Activated CD4-positive, alpha-beta T cell treated with anti-CD3 and anti-CD28 coated beads for 24 hours (primary cell): ENCODE measurements around the gene GSTT2B.
"Not testable (repeated sequence)": the region's sequence is repeated elsewhere in the genome, so short reads cannot be mapped to it uniquely, and the experiment has no call there.

ENCODE experiments used
- DNase-seq, 2 donors: peaks; one replicate each; pipeline ENCODE4 v3.0.0-alpha.2; 2020; ENCODE audit warnings: low read depth in 2 of 2

GSTT2B gene

DNA sequence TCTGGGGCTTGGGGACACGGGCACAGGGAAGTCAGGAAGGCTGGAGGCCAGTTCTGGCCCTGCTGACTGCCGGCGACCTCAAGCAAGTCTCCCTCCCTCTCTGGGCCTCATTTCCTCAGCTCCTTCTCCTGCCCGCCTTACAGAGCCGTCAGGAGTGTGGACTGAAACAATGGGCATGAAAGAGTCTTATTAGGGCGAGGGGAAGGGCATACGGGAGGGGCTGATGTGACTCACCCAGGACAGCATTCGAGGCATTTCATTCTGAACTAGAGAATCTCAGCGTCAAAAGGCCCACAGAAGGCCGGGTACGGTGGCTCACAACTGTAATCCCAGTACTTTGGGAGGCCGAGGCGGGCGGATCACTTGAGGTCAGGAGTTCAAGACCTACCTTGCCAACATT lies 20.8 kb downstream of the GSTT2B start:
- DNase-seq: not testable (repeated sequence)

DNA sequence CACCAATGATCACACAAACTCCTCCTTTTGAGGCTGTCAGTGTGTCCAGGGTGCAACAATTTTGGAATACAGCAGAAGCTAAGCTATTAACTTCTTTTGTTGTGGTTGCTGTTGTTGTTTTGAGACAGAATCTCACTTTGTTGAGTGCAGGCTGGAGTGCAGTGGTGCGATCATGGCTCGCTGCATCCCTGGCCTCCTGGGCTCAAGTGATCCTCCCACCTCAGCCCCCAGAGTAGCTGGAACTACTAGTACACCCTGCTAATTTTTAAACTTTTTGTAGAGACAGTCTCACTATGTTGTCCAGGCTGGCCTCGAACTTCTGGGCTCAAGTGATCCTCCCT lies 22.0 kb downstream of the GSTT2B start:
- no peak for DNase-seq

DNA sequence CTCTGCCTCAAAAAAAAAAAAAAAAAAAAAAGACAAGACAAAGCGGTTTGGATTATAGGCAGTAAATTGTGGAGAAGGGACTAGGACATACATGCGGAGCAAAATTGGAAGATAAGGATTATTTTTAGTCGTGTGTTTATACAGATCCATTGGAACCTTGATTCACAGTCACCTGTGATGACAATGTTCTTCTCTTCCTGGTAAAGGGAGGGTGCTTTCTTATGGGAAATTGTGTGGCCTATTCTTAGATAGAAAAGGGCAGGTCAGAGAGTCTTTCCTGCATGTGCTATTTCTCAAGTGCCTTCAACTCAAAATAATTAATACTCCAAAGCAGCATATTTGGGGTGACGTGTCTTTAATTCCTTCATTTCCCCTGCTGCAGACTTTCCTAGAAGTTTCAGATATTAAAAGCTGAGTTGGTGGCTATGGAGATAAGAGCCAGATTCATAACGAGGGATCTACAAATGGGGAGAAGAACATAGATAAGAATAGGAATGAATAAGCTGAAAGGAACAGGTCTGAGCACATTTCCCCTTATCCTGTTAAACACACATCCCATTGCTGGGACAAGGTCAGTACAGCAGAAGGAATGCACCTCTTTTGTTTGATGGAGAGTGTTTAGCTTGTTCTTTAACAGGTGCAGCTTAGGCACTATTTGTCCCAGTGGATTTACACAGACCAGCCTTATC lies 22.5 kb downstream of the GSTT2B start:
- DNase-seq: no peak

DNA sequence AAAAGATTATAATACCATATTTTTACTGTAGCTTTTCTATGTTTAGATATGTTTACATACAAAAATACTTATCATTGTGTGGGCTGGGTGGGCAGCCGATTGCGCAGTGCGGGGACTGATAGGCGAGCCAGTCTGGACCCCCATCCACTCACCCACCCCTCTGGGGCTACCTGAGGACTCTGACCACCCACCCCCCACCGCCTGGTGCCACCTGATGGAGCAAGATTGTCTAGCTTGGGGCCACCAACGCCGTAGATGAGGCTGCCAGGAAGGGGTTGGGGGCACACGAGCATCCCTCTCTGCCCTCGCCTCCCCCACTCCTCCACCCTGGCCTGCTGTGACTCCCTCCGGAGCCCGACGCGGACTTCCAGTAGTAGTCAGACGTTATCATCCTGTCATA lies 34.4 kb downstream of the GSTT2B start:
- no peak for DNase-seq

DNA sequence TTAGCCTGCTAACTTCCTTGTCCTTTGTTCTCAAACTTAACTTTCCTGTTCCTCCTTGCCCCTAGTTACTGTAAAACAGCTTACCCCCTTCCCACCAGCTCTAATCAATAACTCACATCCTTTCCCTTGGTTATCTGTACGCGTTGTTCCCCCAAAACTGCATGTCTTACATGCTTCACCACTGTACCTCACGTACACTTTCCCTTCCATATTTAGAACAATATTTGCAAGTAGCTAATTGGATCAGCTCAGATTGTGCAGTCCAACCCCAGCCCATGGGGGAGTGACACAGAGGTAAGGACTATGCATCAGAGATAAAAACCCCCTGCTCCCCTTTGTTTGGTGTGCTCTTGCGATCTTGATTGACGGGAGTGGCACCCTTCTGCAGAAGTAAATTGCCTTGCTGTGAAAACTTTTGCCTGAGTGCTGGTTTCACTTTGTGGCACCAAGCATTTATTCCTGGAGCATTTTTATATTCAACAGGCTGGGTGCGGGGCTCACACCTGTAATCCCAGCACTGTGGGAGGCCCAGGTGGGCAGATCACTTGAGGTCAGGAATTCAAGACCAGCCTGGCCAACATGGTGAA lies 35.9 kb downstream of the GSTT2B start:
- no peak for DNase-seq

DNA sequence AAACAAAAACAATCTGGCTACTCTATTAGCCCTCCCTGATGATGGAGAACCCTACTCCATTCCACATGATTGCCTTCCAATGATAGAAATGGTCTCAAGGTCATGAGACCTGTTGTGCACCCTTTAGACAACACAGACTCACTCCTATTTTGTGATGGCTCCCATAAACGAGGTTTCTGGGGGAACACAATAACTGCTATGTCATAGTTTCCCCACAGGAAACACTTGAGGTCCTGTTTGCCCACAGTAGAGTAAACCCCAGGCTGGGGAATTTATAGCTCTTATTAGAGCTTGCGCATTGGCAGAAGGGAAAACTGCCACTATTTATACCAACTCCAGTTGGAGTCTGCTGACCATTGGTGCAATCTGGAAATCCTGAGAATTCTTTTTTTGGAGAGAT lies 38.1 kb downstream of the GSTT2B start:
- DNase-seq: no peak

DNA sequence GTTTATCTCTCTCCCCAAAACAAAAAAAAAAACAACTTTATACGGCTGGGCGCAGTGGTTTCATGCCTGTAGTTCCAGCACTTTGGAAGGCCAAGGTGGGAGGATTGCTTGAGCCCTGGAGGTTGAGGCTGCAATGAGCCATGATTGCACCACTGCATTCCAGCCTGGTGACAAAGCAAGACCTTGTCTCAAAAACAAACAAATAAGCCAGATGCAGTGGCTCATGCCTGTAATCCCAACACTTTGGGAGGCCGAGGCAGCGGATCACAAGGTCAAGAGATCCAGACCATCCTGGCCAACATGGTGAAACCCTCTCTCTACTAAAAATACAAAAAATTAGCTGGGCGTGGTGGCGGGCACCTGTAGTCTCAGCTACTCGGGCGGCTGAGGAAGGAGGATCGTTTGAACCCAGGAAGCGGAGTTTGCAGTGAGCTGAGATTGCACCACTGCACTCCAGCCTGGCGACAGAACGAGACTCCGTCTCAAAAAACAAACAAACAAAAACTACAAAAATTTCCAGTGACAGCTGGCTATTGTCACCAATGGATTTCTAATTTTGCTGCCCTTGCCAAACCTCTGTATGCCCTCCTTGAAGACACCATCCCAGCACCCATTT lies 39.3 kb downstream of the GSTT2B start:
- DNase-seq: not testable (repeated sequence)

DNA sequence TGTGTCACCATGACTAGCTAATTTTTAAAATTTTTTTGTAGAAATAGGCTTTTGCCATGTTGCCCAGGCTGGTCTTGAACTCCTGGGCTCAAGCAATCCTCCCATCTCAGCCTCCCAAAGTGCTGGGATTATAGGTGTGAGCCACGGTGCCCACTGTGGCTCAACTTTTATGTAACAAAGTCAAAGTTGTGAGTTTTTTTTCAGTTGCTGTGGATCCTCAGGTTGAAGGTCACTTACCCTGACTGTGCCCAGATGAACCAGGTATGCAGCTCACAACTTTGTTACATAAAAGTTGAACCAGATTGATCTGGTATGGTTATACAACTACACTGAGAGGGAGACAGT lies 40.8 kb downstream of the GSTT2B start:
- not testable (repeated sequence) for DNase-seq

DNA sequence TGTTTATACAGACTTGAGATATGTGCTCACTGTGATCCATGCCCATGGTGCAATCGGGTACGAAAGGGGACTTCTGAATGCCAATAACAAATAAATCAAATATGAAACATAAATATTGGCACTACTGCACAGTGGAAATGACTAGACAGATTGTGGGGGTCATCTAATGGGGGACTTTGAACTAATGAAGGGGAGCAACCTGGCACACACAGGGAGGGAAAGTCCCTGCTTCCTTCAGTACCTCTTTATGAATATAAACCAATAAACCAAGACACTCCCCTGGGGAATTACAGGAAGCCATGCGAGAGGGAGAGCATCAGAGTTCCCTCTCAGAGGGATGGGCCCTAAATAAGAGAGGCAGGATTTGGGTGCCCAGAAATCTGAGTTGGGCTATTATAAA lies 45.7 kb downstream of the GSTT2B start:
- DNase-seq: no peak

DNA sequence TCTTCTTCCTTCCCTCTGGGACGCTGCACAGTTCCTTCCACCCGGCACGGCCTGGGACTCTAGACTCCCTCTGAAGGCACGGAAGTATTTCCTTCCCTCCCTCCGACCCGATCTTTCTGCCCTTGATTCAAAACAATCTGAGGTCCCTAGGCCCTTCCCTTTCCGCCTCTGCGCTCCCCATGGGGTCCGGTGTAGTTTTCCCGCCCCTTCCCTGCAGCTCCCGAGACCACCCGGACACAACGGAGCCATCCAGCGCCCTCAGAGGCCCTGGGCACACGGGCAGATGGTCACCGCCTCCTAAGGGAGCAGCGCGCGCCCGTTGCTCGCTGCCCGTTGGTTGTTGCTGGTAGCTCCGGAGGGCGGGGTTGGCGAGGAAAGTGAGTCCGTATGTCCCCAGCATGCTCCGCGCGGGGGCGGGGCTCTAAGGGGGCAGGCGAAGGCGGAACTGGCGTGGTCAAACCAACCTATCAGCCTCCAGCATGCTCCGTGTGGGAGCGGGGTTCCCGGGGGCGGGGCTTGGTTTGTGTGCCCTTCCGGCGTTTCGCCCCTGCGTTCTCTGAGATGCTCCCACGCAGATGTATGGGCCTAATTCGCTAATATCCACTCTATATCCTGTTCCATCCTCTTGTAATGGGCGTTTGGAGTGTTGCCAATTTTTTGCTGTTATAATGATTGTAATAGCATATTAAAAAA lies 47.2 kb downstream of the GSTT2B start:
- DNase-seq: peak; percentile 98 to 100

DNA sequence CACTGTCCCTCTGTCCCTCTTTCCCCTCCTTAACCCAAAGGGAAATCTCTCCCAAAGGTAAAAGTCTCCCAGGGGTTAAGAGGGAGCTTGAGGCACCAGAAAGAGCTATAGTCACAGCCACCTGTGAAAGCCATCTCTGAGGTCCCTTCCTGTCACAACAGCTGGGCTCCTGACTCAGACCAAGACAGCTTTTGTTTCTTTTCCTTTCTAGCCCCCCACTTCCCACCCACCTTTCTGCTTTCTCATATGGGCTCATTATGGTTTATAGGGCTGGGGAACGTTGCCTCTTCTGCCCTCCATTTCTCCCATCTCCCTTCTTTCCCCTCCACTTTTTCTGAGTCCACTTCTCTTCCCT lies 47.7 kb downstream of the GSTT2B start:
- DNase-seq: no peak

DNA sequence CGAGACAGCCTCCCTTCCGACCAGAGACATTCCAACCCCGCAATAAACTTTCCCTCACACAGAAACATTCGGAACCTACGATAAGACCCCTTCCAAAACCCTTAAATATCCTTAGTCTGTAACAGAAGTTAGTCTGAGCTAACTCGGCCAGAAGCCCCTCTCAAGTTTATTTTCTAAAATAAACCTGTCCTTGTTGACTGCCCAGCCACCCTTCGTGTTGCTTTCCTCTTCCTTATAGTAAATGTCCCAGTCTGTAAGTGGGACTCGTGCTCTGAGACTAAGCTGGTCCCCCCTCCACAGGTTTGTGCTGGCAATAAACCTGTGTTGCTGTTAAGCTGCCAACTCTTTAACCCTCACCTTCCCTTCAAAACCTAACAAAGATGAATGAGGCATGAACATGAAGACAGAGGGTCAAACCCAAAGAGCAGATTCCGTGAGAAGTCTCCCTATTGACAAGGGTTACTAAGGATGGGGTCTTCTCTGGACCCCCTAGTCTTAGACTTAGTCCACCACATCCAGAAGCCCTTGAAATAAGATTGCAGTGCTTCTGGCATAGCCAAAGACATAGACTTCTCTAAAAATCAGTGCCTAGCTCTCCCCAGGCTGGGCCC lies 48.6 kb downstream of the GSTT2B start:
- no peak for DNase-seq

DNA sequence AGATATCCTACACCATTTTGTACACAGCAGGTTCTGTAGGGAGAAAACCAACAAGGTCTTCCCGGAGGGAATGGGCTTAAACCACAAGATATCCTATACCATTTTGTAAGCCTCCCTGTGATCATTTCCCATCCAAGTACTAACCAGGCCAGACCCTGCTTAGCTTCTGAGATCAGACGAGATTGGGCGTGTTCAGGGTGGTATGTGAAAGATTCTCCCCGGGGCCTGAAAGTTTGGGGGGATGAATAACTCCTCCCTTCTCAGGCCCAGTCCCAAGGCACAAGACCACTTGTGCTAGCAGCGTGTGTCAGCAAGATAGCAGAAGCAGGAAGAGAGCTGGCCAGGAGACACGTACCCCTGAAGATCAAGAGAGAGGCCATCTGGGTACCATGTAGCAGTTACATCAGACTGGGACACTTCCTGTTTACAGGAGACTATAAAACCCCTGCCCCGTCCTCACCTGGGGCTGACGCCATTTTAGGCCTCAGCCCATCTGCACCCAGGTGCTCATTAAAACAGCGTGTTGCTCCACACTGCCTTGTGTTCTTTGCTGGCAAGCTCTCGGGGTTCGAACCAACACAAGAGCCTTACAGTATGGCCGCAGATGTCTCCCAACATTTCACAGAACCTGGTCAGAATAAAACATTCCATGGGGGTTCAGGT lies 49.5 kb downstream of the GSTT2B start:
- no peak for DNase-seq

DNA sequence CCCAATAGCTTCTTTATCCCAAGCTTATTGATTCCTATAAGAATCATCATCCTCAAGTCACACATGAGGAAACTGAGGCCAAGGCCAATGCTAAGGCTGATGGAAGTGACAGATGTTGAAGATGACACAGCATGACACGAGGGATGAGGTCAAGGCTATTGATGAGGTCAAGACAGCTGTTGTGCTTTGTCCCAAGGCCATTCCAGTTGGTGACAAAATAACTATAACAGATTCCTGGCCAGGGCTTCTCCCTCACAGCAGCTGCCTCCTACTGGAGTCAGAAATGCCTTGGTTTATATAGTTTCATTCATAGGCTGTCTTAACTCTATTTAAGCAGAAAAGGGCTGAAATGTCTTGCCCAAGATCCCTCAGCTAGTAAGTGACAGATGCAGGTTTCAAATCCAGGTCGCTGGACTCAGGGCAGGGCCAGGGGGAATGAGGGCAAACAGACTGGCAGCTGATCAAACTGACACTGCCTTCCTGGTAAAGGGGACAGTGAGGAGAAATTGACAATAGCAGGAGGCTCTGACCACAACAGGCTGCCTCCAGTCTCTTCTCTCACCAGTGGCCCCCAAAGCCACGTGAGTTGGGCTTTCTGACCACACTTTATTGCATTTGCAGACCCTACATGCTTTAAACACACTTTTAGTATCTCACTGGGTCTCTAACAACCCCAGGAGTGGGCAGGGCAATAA lies 50.4 kb downstream of the GSTT2B start:
- no peak for DNase-seq

DNA sequence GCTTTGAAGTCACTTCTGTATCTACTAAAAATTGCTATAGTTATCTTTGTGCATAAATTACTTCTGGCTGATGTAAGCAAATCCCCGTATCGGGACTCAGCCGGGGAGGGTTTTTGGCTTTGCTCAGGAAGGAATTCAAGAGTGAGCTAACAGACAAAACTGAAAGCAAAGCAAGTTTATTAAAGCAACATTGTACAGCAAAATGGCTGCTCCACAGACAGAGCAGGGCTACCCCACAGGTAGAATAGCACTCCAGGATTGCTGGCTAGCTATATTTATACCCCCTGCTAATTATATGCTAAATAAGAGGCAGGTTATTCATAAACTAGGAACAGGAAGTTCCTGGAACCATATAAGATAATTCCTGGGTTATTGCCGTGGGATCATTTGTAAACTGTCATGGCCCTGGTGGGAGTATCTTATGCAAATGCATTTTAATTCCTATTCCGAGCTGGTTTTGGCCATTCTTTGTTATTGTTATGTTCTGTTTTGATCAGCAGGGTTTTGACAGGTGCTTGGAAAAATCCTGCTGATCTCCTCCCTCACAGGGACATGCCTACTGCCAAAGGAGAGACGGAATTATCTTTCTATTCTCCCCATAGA lies 51.6 kb downstream of the GSTT2B start:
- no peak for DNase-seq

DNA sequence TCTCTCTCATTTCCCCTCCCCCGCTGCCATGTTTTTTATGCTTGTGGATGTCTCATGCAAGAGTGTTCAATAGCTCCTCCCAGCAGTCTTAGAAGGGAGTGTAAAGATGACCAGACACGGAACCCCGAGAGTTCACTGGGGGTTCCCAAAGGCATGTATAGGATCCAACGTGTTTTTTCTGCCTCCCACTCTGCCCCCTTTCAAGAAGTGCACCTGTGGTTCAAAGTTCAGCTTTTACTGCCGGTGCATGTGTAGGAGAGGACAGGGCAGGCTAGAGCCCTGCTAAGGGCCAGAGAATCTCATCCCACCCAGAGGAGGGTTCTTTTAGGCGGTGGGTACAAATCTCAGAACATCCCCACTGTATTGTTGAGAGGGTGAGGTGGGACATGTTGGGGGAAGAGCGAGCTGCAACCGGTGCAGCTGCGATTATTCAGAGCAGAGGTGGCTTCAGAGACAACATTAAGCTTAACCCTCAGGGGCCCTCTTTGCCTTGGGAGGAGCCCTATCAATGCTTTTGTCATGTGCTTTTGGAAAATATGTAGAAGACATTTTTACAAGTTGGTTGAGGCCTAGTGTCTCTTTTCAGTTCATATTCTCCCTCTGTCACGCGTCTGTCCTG lies 52.3 kb downstream of the GSTT2B start:
- no peak for DNase-seq

DNA sequence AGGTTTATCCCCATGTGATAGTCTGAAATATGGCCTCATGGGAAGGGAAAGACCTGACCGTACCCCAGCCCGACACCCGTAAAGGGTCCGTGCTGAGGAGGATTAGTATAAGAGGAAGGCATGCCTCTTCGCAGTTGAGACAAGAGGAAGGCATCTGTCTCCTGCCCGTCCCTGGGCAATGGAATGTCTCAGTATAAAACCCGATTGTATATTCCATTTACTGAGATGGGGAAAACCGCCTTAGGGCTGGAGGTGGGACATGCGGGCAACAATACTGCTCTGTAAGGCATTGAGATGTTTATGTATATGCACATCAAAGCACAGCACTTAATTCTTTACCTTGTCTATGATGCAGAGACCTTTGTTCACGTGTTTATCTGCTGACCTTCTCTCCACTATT lies 53.6 kb downstream of the GSTT2B start:
- DNase-seq: not testable (repeated sequence)
